HepG2 (cell line): ENCODE results near the gene MAP3K5. TPM values are rescaled to one million over a fixed set of nuclear protein-coding genes. Genes with fewer than 3 reads are reported as not detected.

ENCODE experiments used
- ATAC-seq: fragments of 200-7000 bp; cut with Tn5 transposase; 3 replicates; pipeline ENCODE4 v1.9.1; 2020; ENCODE audit warnings: mild to moderate bottlenecking, moderate library complexity
- BruUV-seq: library from RNA; stranded (reverse); fragments of 400-500 nt; replicated peaks from 2 replicates; lab custom pipeline; 2021; lab: Mats Ljungman, UMichigan
- CTCF ChIA-PET: fragments of 300-600 bp; formaldehyde crosslinking; extraction: SDS; loops from one replicate; lab custom pipeline; 2021; ENCODE audit warnings: low total read pairs, inconsistent platforms, low intra/inter-chr PET ratio; lab: Yijun Ruan, JAX
- POLR2A ChIA-PET: fragments of 350-600 bp; sonication (Branson Sonifier 250); formaldehyde crosslinking; loops from one replicate; lab custom pipeline; 2020; ENCODE audit warnings: antibody characterized with exemption, inconsistent platforms; lab: Yijun Ruan, JAX
- DNase-seq: peaks from one replicate; pipeline ENCODE4 v3.0.0-alpha.2; 2015; ENCODE audit warnings: low spot score
- FAIRE-seq: peaks from 3 replicates; lab custom pipeline; 2011; peaks lifted over from hg19 to GRCh38; lab: Jason Lieb, UNC
- H2AFZ ChIP-seq: one replicate; pipeline ENCODE4 v1.6.1; 2011; ENCODE audit warnings: low read length, inconsistent platforms
- H3K27ac ChIP-seq: fragments of 300-600 bp; 3 replicates; pipeline ENCODE4 v1.8.0; 2011; ENCODE audit warnings: mixed run types, mild to moderate bottlenecking, mixed read lengths, low read length, inconsistent platforms; ENCODE audit not compliant: insufficient read depth; ENCODE audit errors: extremely low read length
- H3K27me3 ChIP-seq, 2 experiments: fragments of 200-600 bp in 1 of 2; 2 replicates in 1 of 2; 3 replicates in 1 of 2; pipeline versions ENCODE4 v1.6.0 to v1.8.0; 2011; ENCODE audit warnings: low read length in 2 of 2, mild to moderate bottlenecking in 2 of 2, moderate library complexity in 2 of 2, inconsistent platforms in 1 of 2; ENCODE audit not compliant: insufficient read depth in 2 of 2, control insufficient read depth in 1 of 2
- H3K36me3 ChIP-seq, 2 experiments: fragments of 200-600 bp in 1 of 2; replicated peaks in 1 of 2; 2 replicates in 1 of 2; 3 replicates in 1 of 2; pipeline versions ENCODE4 v1.5.1 to v1.8.0; 2011; ENCODE audit warnings: low read length in 2 of 2, inconsistent platforms in 1 of 2; ENCODE audit not compliant: insufficient read depth in 2 of 2, control insufficient read depth in 1 of 2
- H3K4me1 ChIP-seq: 2 replicates; pipeline ENCODE4 v1.5.1; 2012; ENCODE audit warnings: low read length, inconsistent platforms; ENCODE audit not compliant: insufficient read depth
- H3K4me2 ChIP-seq: 2 replicates; pipeline ENCODE4 v1.6.0; 2011; ENCODE audit warnings: low read depth, low read length, inconsistent platforms
- H3K4me3 ChIP-seq, 3 experiments: fragments of 200-600 bp in 1 of 3; sonication (generic), shearing (Covaris generic) in 1 of 3; replicated peaks in 1 of 3; 2 replicates each; pipeline ENCODE4 v1.5.1; 2011 to 2016; ENCODE audit warnings: low read length in 3 of 3, inconsistent platforms in 2 of 3, low read depth in 2 of 3, mild to moderate bottlenecking in 2 of 3, control low read depth in 1 of 3, mixed read lengths in 1 of 3; ENCODE audit not compliant: insufficient read depth in 1 of 3
- H3K79me2 ChIP-seq: one replicate; pipeline ENCODE4 v1.6.1; 2011; ENCODE audit warnings: low read length, inconsistent platforms; ENCODE audit not compliant: insufficient read depth
- H3K9ac ChIP-seq: 2 replicates; pipeline ENCODE4 v1.6.0; 2011; ENCODE audit warnings: mild to moderate bottlenecking, low read depth, low read length, inconsistent platforms; ENCODE audit not compliant: insufficient read depth
- H3K9me3 ChIP-seq: 2 replicates; pipeline ENCODE4 v1.5.1; 2012; ENCODE audit warnings: mild to moderate bottlenecking, low read length
- H4K20me1 ChIP-seq: 2 replicates; pipeline ENCODE4 v1.6.0; 2011; ENCODE audit warnings: inconsistent platforms, mild to moderate bottlenecking, low read length, moderate library complexity; ENCODE audit not compliant: insufficient read depth
- HNRNPH1 ChIP-seq: fragments of 200-400 bp; formaldehyde crosslinking; optimal IDR thresholded peaks from 2 replicates; pipeline ENCODE3; 2017; ENCODE audit warnings: mild to moderate bottlenecking, low read depth, low read length
- MLX ChIP-seq: IDR thresholded peaks from 2 replicates; pipeline ENCODE4 v1.6.1; 2016
- MYNN ChIP-seq: sonication (generic); formaldehyde crosslinking; IDR thresholded peaks from 2 replicates; pipeline ENCODE4 v1.4.0; 2020; ENCODE audit warnings: mild to moderate bottlenecking, low read depth, missing genetic modification reagents
- TBX3 ChIP-seq: fragments of 450-650 bp; IDR thresholded peaks from 2 replicates; pipeline ENCODE4 v1.6.1; 2017; ENCODE audit warnings: antibody characterized with exemption, mild to moderate bottlenecking, inconsistent platforms, borderline replicate concordance
- UBTF ChIP-seq: sonication (generic); formaldehyde crosslinking; IDR thresholded peaks from 2 replicates; pipeline ENCODE4 v1.4.0; 2020; ENCODE audit warnings: mild to moderate bottlenecking, missing genetic modification reagents
- ZFP1 ChIP-seq: IDR thresholded peaks from 2 replicates; pipeline ENCODE4 v1.6.1; 2016
- ZMYM2 ChIP-seq: sonication (generic); formaldehyde crosslinking; IDR thresholded peaks from 2 replicates; pipeline ENCODE4 v1.8.0; 2022; ENCODE audit warnings: mild to moderate bottlenecking, missing genetic modification reagents
- ZNF331 ChIP-seq: sonication (generic); formaldehyde crosslinking; IDR thresholded peaks from 2 replicates; pipeline ENCODE4 v1.4.0; 2020; ENCODE audit warnings: missing genetic modification reagents
- ZNF570 ChIP-seq: sonication (generic); formaldehyde crosslinking; IDR thresholded peaks from 2 replicates; pipeline ENCODE4 v1.4.0; 2020; ENCODE audit warnings: mild to moderate bottlenecking, missing genetic modification reagents, borderline replicate concordance
- ZNF589 ChIP-seq: sonication (generic); formaldehyde crosslinking; conservative IDR thresholded peaks from 2 replicates; pipeline ENCODE4 v1.8.0; 2022; ENCODE audit warnings: mild to moderate bottlenecking, moderate library complexity, missing genetic modification reagents
- ZNF598 ChIP-seq: sonication (generic); formaldehyde crosslinking; IDR thresholded peaks from 2 replicates; pipeline ENCODE4 v1.5.1; 2020; ENCODE audit warnings: mild to moderate bottlenecking, missing genetic modification reagents, borderline replicate concordance
- whole genome bisulfite sequencing: methylation state at CpG from one replicate; pipeline ENCODE4 v1.1.6; 2017; ENCODE audit warnings: low lambda C conversion rate; 5-methylcytosine and 5-hydroxymethylcytosine counted together
- in situ Hi-C: cut with HindIII; loops from 2 replicates; pipeline ENCODE4 v1.10.0; 2017; ENCODE audit warnings: low pct_unique_long_range_greater_than_20kb; ENCODE audit not compliant: extremely low pct_ligation_motif_present
- intact Hi-C: fragments of 100-400 bp; cut with micrococcal nuclease; formaldehyde crosslinking; loops from one replicate; pipeline ENCODE4 v1.10.0; 2022; ENCODE audit not compliant: unreplicated experiment
- polyA plus RNA-seq, 8 experiments: library from polyadenylated mRNA; depleted of rRNA in 3 of 8; stranded (reverse) in 7 of 8; unstranded in 1 of 8; fragments of >200 nt; fragmentation: Illumina TruSeq in 4 of 8; extraction: Trizol in 4 of 8; gene quantifications; 2 replicates each; pipeline versions ENCODE4 v1.2.1 to v1.2.3, GENCODE V29; 2011 to 2016; ENCODE audit warnings: low read depth in 4 of 8, missing spikeins in 1 of 8, mixed read lengths in 1 of 8; ENCODE audit not compliant: insufficient read depth in 1 of 8
- total RNA-seq, 5 experiments: library from RNA; depleted of rRNA; stranded (reverse); fragments of >200 nt; fragmentation: Illumina TruSeq; extraction: Trizol; gene quantifications; 2 replicates each; pipeline ENCODE4 v1.2.3, GENCODE V29; 2016; ENCODE audit warnings: low read depth in 1 of 5

MAP3K5 gene
- total and polyA plus RNA-seq, 2 of the 13 experiments (the other 11 are each of a cell fraction or from before 2014, with no cell fraction given): not detected

- no peaks in the 10 kb centered on the region for H3K4me1 ChIP-seq
- no peaks in the 10 kb centered on the region for H3K9me3 ChIP-seq
- ChIA-PET CTCF (no interaction called here), POLR2A (no interaction called here)
- no peak overlapping the region for H3K27ac ChIP-seq
- no peak for DNase-seq
- peaks cover 0 to 9% of the 10 kb centered on the region in 2 experiments; a peak in 2 of 5 replicates for H3K27me3 ChIP-seq
- ATAC-seq: peak; percentile 48
- WGBS: 6% methylated on average over 8 of the region's 8 CpGs
- H4K20me1 ChIP-seq: no peaks in the 10 kb centered on the region
- intact Hi-C loops (no loop called here), in situ Hi-C loops (no loop called here)
- H3K4me3 ChIP-seq: no peak overlapping the region
- no peak overlapping the region for H2AFZ ChIP-seq
- H3K9ac ChIP-seq: no peak overlapping the region
- BruUV-seq: no TSS peak
- TF ChIP-seq ZNF331 (no peak), TBX3 (no peak), ZNF570 (CRISPR knock-in tag) (no peak), ZNF589 (CRISPR knock-in tag) (no peak), ZMYM2 (CRISPR knock-in tag) (no peak), ZFP1 (CRISPR knock-in tag) (no peak), ZNF598 (CRISPR knock-in tag) (no peak), HNRNPH1 (no peak), MYNN (CRISPR knock-in tag) (no peak), UBTF (CRISPR knock-in tag) (no peak), MLX (CRISPR knock-in tag) (no peak)
- no peaks in the 10 kb centered on the region for H3K36me3 ChIP-seq
- no peak overlapping the region for H3K4me2 ChIP-seq
- H3K79me2 ChIP-seq: no peaks in the 10 kb centered on the region
- FAIRE-seq: no peak
Measured at GRCh38 chr6:136525586-136526195, 266.6 kb downstream of the MAP3K5 start.
